GM18951 (cell line): ENCODE results near the gene CEP192.
"Not testable (repeated sequence)": the region's sequence is repeated elsewhere in the genome, so short reads cannot be mapped to it uniquely, and the experiment has no call there.

Source experiments
- POLR2A ChIP-seq: IDR thresholded peaks from 4 replicates; pipeline ENCODE4 v1.6.1; 2011; ENCODE audit warnings: mild to moderate bottlenecking; ENCODE audit not compliant: insufficient read length, insufficient read depth; ENCODE audit errors: extremely low read depth
- in situ Hi-C: fragments of 300-500 bp; cut with MboI; formaldehyde crosslinking; loops from one replicate; pipeline ENCODE4 v1.12.0; 2022; ENCODE audit warnings: low sequenced_read_pairs, mixed read lengths, inconsistent platforms; ENCODE audit not compliant: unreplicated experiment

CEP192 gene

DNA sequence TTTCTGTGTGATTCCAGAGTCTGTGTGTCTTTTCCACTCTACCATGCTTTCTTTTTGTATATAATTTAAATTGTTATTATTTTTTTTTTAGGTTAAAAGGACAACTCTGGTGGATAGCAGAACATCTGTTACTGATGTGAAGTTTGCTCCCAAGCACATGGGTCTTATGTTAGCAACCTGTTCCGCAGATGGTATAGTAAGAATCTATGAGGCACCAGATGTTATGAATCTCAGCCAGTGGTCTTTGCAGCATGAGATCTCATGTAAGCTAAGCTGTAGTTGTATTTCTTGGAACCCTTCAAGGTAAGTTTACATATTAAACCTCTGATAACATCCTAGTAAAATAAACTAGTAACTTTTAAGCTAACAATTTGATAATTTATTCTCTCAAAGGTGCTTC, 28.1 kb upstream of the CEP192 start:
- TF ChIP-seq POLR2A = no peak
- in situ Hi-C loops = no loop called here

DNA sequence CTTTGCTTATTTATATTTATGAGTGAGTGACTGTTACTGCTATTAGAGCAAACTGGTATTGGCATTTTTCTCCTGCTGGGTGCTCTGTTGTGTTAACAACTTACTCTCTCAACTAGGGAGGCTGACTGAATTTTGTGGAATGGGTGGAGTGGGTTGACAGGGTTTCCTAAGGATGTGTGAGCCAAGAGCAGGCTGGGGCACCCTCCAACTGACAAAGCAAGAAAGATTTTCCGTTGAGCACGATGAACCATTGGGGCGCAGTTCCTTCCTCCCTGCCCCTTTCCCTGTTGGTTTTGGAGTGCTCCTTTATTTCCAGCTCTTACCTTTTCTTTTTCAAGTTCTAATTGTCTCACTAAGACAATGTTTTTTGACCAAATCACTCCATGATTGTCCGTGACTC, 23.0 kb upstream of the CEP192 start:
- no peak for TF ChIP-seq POLR2A
- in situ Hi-C loops = no loop called here

DNA sequence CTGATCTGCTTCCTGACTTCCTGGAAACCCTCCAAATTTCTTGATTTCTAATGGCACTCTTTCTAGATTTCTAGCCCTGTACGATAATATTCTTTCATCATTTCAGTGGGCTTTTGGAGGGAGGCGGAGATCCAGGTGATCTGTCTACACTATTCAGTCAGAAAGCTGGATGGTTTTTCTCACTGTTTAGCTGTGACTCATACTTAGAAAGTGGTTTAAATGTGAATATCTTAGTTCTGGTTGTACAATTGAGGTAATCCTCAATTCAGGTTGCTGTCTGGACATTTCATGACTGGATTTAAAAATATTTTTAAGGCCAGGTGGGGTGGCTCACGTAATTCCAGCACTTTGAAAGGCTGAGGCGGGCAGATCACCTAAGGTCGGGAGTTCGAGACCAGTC, 22.5 kb upstream of the CEP192 start:
- TF ChIP-seq POLR2A = no peak
- in situ Hi-C loops = no loop called here

DNA sequence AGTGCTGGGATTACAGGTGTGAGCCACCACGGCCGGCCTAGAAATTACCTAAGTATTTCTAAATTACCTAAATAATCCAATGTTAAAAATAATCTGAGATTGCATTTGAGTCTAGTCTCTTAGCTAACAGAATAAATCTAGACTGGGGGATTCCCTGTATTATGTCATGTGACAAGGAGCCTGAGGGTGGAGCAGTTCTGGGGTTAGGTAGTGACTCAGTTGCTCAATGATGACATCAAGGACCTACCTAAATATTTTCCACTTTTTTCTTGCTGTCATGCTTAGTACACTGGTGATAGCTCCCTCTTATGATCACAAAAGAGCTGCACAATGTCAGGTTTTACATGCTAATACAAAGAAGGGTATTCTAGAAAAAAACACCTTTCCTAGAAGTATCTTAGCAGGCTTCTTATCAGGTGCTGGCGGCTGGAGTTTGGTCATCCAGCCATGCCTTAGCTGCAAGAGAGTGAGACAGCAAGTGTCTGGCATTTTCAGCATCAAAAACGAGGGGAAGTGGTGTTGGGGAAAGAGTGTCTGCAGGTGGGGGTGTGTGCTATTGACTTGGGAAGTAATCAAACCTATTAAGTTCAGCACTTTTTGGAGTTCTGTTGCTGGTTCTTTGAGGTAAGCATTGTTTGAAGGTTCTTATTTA, 17.5 kb upstream of the CEP192 start:
- in situ Hi-C loops = no loop called here
- no peak for TF ChIP-seq POLR2A

DNA sequence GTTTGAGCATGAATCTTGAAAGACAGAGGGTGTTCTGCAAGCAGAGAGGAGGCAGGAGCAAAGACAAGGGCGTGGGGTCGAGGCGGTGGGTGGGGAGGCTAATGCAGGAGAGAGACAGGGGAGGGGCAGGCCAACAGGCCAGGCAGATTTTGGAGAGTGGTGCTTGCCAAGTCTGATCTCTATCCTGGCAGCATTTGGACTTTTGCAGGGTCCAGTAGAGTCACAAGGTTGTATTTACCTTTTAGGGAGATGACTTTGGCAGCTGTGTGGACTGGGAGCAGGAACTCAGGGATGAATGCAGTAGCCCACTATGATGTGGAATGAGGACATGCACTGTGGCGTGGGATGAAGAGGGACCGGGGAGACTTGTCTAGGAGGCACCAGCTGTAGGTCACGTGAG, 15.7 kb upstream of the CEP192 start:
- TF ChIP-seq POLR2A = no peak
- in situ Hi-C loops = no loop called here

DNA sequence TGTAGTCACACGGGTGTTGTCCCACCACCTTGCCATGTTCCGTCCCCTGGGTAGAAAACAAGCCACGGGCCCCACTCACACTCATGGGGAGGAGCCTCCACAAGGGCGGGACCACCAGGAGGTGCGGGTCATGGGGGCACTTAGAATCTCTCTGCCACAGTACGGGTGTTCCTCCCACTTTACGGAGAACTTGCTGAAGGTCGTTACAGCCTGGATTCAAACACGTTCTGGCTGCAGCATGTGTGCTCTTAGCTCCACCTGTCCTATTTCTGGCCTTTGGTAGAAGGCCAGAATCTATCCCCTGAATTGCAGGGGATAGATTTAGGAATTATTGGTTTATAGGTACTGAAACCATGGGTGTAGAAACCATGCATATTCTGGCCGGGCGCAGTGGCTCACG, 14.9 kb upstream of the CEP192 start:
- in situ Hi-C loops = no loop called here
- no peak for TF ChIP-seq POLR2A

DNA sequence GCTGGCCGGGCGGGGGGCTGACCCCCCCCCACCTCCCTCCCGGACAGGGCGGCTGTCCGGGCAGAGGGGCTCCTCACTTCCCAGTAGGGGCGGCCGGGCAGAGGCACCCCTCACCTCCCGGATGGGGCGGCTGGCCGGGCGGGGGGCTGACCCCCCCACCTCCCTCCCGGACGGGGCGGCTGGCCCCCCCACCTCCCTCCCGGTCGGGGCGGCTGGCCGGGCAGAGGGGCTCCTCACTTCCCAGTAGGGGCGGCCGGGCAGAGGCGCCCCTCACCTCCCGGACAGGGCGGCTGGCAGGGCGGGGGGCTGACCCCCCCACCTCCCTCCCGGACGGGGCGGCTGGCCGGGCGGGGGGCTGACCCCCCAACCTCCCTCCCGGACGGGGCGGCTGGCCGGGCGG, 11.1 kb upstream of the CEP192 start:
- in situ Hi-C loops = not testable (repeated sequence)

DNA sequence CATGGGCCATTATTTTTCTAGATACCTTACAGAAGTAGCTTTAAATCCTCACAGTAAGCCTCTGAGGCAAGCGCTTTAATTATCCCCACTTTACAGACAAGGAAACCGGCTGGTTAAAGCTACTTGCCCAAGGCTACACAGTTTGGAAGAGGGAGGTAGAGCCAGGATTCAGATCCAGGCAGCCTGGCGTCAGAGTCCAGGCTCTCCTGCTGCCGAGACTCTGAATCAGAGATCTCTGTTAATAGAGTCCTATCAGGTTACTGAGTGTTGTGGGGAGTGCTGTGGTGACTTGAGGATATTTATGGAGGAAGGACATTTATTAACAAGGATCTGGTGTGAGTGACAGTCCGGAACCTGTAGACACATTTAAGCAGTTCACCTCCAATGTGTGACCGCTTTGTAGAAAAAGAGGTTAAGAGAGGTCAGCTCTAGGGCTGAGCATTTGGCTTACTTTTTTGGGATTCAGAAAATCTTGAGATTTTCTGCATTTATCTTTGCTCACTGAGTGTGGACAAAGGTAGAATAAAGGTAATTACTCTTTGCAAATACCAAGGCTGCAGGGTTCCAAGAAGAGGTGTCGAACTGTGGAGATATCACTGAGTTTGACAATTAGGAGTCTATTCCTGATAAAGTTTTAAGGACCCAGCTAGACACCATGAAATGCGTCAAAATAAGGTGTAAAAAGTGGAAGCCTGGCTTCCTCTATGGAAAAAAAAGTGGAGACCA, 1.6 kb upstream of the CEP192 start:
- TF ChIP-seq POLR2A = no peak
- in situ Hi-C loops = no loop called here

DNA sequence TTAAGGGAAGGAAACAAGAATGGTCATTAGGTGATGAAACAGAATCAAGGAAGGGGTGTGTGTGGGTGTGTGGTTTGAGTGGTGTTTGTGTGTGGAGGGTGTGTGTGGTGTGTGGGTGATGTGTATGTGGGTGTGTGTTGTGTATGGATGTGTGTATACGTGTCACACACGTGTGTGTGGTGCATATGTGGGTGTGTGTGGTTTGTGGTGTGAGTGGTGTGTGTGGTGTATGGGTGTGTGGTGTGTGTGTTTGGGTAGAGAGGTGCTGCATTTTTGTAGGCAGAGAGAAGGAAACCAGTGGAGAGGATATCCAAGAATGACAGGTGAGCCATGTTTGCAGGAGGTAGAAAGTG, 1.1 kb upstream of the CEP192 start:
- in situ Hi-C loops = no loop called here
- no peak for TF ChIP-seq POLR2A

DNA sequence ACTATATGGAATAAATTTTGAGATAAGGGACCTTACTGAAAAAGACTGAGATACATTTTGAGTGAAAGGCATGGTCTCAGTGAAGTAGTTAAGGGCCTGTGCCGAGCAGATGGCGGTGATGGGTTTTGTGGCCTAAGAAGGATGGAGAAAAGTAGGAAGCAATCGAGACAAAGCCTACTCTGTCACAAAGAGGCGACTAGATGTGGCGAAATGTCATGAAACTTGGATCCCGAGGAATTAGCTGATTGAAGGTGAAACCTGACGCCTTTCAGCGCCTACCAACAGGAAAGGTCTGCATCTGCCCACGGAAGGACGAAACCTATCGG, 558 bp upstream of the CEP192 start:
- no peak for TF ChIP-seq POLR2A
- in situ Hi-C loops = no loop called here

DNA sequence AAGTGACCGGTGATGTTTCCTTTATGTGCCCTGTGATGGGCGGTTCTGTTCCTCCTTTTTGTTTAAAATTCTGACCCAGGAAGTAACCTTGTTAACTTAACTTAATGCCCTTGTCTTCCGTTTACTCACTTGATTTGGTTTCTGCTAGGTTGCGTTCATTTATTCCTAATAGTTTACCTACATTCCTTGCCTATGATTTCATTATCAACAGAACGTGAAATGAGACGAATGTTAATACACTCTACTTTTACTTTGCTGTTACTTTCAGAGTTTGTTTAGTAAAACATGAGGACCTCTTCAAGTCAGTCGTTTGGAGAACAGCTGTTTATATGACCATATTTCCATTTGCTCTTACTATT, 638 bp downstream of the CEP192 start:
- no peak for TF ChIP-seq POLR2A
- in situ Hi-C loops = no loop called here

DNA sequence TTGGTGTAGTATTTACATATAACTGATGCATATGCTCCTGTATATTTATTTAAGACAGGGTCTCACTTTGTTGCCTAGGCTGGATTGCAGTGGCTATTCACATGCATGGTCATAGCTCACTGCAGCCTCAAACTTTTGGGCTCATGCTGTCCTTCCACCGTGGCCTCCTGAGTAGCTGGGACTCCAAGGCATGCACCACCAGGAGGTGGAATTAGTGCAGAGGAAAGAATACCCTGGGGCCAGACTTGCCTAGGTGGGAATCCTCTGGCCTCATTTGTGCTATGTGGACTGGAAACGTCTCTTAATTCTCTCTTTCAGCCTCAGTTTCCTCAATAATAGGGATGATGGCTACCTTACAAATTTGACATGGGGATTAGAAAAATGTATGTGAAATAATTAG, 2.3 kb downstream of the CEP192 start:
- TF ChIP-seq POLR2A = no peak
- in situ Hi-C loops = no loop called here

DNA sequence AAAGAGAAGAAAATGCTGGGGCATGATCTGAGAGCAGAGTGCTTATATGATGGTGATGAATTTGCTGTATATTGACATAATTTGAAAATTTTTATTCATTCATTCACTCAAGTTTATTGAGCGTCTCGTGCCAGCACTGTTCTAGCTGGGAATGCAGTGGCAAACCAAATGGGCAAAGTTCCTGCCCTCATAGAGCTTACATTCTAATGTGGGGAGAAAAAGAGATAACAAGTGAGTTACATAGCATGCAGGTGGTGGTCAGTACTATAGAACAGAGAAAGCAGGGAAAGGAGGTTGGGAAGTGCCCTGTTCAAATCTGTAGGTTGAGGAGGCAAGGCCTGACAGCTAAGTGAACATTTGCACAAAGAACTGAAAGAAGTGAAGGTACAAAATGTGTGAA, 4.3 kb downstream of the CEP192 start:
- in situ Hi-C loops = no loop called here
- no peak for TF ChIP-seq POLR2A

DNA sequence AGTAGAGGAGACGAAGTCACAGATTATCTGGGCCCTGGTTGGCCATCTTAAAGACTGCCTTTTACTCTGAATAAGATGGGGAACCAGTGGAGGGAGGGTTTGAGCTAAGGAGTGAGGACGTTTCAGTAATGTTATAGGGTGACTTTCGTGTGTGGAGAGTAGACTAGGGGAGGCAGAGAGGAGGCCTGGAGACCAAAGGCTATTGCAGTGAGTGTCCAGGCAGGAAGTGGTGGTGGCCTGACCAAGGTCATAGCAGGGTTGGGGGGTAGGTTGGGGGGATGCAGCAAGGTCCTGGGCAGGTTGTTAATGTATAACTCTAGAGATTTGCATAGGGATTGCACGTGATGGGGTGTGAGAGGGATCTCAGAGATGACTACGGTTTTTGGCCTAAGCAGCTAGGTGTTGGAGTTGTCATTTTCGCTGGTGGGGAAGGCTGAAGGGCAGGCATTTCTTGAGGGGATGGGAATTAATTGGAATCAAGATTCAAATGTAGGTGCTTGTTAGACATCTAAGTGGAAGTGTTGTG, 4.9 kb downstream of the CEP192 start:
- TF ChIP-seq POLR2A = no peak
- in situ Hi-C loops = no loop called here
